ENCODE data around the gene ARHGEF1. TPM values are rescaled to one million over a fixed set of nuclear protein-coding genes. Genes with fewer than 3 reads are reported as not detected.

The ARHGEF1 gene
- total RNA-seq, 1 donor from 2014 or later: 28.3 TPM

DNA sequence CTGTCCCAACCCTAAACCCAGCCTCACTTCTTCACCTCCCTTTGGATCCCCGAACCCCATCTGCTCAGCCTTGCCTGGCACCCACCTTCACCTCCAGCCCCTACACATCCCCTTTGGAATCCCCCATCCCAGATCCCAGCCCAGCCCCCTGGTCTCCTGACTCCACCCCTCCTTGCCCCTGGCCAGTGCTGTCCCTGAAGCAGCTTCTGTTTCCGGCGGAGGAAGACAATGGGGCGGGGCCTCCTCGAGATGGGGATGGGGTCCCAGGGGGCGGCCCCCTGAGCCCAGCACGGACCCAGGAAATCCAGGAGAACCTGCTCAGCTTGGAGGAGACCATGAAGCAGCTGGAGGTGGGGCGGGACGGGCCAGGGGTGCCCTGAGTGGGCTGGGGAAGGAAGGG lies 23.3 kb downstream of the ARHGEF1 start:
- intact Hi-C loops (cut with micrococcal nuclease): no loop called here

DNA sequence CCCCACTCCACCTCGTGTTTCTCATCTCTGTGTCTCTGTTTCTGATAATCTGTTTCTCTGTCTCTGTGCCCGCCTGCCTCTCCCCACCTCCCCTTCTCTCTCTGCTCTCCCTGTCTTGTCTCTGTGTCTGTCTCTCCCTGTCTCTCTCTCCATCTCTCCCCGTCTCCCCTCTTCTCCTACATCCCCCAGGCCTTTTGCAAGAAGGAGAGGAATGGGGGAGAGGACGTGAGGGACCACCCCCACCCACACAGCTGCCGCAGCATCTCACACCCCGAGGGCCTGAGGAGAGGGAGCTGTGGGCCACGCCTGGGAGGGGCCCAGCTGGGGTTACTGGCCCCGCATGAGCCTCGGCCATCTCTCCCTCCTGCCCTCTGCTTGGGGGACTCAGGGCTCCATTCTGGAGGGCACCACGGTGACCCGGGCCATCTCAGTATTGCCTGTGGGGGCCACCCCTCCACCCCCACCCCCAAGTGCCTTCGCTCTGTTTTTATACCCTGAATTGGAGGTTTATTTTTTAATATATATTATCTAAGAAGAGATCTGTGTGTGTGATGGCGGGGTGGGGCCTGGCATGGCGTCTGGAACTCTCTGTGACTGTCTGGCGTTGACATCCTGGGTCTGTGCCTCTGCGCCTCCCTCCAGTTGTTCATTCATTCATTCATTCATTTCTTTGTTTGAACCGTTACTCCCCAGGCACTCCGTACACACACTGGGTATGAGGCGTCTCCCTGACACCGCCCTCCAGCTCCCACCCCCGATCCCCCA lies 24.1 kb downstream of the ARHGEF1 start:
- H3K27me3 ChIP-seq (ENCODE audit: low read depth): peaks cover 37% of the 10 kb centered on the region
- no peak for DNase-seq
- intact Hi-C loops (cut with micrococcal nuclease): no loop called here
- no peak overlapping the region for H3K4me3 ChIP-seq
- H3K9me3 ChIP-seq (replicated peaks): no peaks in the 10 kb centered on the region
- TF ChIP-seq CTCF (IDR thresholded peaks at IDR 0.05; ENCODE audit: borderline replicate concordance): no peak
- no peaks in the 10 kb centered on the region for H3K4me1 ChIP-seq
- no peak overlapping the region for H3K27ac ChIP-seq (replicated peaks)
- H3K36me3 ChIP-seq: peaks cover 54% of the 10 kb centered on the region

More for the DNA sequence above, 23.3 kb downstream of the ARHGEF1 start:
- Histone ChIP-seq H3K27me3 (ENCODE audit: low read depth) (peaks cover 29% of the 10 kb centered on the region), H3K36me3 (peaks cover 62% of the 10 kb centered on the region), H3K9me3 (replicated peaks) (no peaks in the 10 kb centered on the region), H3K27ac (replicated peaks) (no peak overlapping the region), H3K4me1 (no peaks in the 10 kb centered on the region), H3K4me3 (no peak overlapping the region)
- no peak for TF ChIP-seq CTCF (IDR thresholded peaks at IDR 0.05; ENCODE audit: borderline replicate concordance)
- DNase-seq: no peak

GRCh38 chr19:41907994-41908615 lies 25.1 kb downstream of the ARHGEF1 start:
- Histone ChIP-seq H3K4me1 (peaks cover 3% of the 10 kb centered on the region), H3K27me3 (ENCODE audit: low read depth) (peaks cover 47% of the 10 kb centered on the region), H3K27ac (replicated peaks) (no peak overlapping the region), H3K4me3 (no peak overlapping the region), H3K9me3 (replicated peaks) (no peaks in the 10 kb centered on the region), H3K36me3 (peaks cover 44% of the 10 kb centered on the region)
- intact Hi-C loops (cut with micrococcal nuclease): no loop called here
- no peak for DNase-seq
- no peak for TF ChIP-seq CTCF (IDR thresholded peaks at IDR 0.05; ENCODE audit: borderline replicate concordance)

- H3K27me3 ChIP-seq (ENCODE audit: low read depth): peaks cover 55% of the 10 kb centered on the region
- no peak overlapping the region for H3K4me3 ChIP-seq
- no peaks in the 10 kb centered on the region for H3K9me3 ChIP-seq (replicated peaks)
- peaks cover 36% of the 10 kb centered on the region for H3K36me3 ChIP-seq
- peaks cover 3% of the 10 kb centered on the region for H3K4me1 ChIP-seq
- H3K27ac ChIP-seq (replicated peaks): no peak overlapping the region
- intact Hi-C loops (cut with micrococcal nuclease): no loop called here
- TF ChIP-seq CTCF (IDR thresholded peaks at IDR 0.05; ENCODE audit: borderline replicate concordance): no peak
- DNase-seq: no peak
Measured at GRCh38 chr19:41908724-41909464, 25.9 kb downstream of the ARHGEF1 start.

GRCh38 chr19:41909706-41910105 lies 26.7 kb downstream of the ARHGEF1 start:
- DNase-seq: no peak
- H3K36me3 ChIP-seq: peaks cover 28% of the 10 kb centered on the region
- peaks cover 60% of the 10 kb centered on the region for H3K27me3 ChIP-seq (ENCODE audit: low read depth)
- H3K27ac ChIP-seq (replicated peaks): no peak overlapping the region
- peaks cover 3% of the 10 kb centered on the region for H3K4me1 ChIP-seq
- H3K4me3 ChIP-seq: no peak overlapping the region
- intact Hi-C loops (cut with micrococcal nuclease): no loop called here
- TF ChIP-seq CTCF (IDR thresholded peaks at IDR 0.05; ENCODE audit: borderline replicate concordance): no peak
- no peaks in the 10 kb centered on the region for H3K9me3 ChIP-seq (replicated peaks)
